ENCODE data around the gene SP140.

DNA sequence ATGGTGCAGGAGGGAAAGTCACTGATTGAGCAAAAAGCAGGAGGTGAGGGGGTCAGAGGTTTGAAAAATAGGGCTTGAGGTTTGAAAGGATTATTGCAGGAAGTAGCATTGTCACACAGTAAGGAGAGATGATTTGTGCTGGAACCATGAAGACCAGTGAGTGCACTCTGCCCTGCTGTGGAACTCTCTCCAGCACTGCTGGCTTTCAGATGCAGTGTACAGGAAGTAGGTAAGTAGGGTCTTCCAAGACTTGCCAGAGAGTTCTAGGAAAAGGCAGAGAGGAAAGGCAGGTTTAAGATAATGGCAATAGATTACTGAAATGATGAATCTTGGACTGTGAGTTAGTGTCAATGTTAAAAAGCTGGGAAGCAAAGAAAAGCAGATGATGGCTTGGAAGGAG, 17.0 kb upstream of the SP140 start:
- TF ChIP-seq, protein P1, sequence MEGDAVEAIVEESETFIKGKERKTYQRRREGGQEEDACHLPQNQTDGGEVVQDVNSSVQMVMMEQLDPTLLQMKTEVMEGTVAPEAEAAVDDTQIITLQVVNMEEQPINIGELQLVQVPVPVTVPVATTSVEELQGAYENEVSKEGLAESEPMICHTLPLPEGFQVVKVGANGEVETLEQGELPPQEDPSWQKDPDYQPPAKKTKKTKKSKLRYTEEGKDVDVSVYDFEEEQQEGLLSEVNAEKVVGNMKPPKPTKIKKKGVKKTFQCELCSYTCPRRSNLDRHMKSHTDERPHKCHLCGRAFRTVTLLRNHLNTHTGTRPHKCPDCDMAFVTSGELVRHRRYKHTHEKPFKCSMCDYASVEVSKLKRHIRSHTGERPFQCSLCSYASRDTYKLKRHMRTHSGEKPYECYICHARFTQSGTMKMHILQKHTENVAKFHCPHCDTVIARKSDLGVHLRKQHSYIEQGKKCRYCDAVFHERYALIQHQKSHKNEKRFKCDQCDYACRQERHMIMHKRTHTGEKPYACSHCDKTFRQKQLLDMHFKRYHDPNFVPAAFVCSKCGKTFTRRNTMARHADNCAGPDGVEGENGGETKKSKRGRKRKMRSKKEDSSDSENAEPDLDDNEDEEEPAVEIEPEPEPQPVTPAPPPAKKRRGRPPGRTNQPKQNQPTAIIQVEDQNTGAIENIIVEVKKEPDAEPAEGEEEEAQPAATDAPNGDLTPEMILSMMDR (conservative IDR thresholded peaks at IDR 0.05 in 1 of 2, IDR thresholded peaks at IDR 0.05 in 1 of 2; ENCODE audit: extremely low read depth in 1 of 2, insufficient read depth in 1 of 2, low read depth in 1 of 2, low read length in 2 of 2) = no peak
- no peak for TF ChIP-seq EZH2 (IDR thresholded peaks at IDR 0.05; ENCODE audit: borderline replicate concordance, low read length)
